Stimulated activated CD8-positive, alpha-beta memory T cell treated with anti-CD3 and anti-CD28 coated beads, Interleukin-15, amount 100 ng/mL, for 24 hours (primary cell): Measurements from ENCODE around the gene TMEM225B.
"Not testable (repeated sequence)": the region's sequence is repeated elsewhere in the genome, so short reads cannot be mapped to it uniquely, and the experiment has no call there.

Experiments
- DNase-seq: peaks from one replicate; pipeline ENCODE4 v3.0.0-alpha.2; 2020; ENCODE audit warnings: low read depth

Gene TMEM225B

DNA sequence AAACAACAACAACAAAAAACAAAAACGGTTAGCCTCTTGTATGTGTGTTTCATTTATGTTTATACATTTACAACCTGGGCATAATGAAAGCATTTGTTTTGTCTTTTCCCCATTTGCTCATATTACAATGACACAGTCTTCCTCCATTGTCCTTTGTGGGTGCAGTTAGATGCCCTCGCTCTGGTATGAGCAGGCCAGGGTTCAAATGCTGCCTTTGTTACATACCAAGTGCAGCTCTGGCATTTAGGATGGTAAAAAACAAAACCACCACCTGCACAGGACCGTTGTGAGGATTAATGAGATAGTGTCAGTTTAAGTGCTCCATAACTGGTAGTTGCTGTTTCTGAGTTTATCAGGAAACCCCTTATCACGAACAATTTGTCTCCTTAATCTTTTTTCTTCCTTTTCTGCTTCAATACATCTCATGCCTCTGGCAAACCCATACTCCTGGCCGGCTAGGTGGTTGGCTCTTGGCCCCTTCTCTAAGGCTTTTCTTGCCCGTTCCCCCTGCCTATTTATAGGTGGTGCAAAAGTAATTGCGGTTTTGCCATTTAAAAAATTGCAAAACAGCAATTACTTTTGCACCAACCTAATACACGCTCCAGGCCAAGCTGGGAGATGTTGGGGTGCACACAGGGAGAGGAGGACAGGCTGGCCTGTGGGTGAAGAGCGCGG, 18.6 kb upstream of the TMEM225B start:
- DNase-seq, result no peak

DNA sequence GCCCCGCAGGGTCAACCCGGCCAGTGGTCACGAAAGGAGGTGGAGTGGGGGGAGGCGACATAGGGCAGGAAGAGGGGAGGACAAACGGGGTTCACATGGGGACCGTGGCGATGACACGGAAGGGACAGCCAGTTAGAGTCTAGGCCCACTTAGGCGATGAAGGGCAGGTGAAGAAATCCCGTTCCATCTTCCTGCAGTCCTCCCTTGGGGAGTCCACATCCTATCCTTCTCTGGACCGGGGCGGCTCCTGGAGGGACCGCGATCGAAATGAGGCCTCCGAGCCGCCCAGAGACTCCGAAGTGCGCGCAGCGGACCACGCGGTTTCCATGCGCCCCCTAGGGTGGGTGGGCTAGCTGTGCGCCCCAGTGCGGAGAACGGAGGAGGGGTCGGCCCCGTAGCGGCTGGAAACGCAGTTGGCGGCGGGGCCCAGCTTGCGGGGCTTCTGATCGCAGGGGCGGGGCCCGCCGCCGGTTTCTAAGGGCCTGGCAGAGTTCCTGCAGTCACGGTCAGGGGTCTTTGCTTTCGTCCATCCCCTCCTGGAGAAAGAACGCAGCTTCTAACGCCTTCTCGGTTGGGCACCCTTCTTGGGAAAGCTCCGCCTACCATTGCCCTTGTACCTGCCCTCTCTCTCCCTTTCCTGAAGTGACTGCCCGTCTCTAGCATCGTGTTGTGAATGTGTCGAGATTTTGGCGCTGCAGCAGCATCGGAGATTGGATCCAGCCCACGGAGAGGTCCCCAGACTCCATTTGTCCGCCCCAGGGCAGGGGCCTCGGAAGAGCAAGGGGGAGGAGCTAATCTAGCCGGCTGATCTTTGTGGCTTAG, 17.9 kb upstream of the TMEM225B start:
- no peak for DNase-seq

DNA sequence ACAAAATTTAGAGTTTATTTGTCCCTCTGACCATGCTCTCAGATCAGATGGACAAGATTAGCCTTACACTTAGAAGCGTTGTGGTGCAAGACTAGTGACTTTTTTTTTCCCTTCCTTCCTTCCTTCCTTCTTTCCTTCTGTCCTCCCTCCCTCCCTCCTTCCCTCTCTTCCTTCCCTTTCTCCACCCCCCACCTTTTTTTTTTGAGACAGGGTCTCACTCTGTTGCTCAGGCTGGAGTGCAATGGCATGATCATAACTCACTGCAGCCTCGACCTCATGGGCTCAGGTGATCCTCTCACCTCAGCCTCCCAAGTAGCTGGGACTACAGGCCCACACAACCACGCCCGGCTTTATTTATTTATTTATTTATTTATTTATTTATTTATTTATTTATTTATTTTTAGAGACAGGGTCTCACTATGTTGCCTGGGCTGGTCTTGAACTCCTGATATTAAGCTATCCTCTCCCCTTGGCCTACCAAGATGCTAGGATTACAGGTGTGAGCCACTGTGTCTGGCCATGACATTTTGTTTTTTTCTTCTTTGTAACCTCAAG, 17.2 kb upstream of the TMEM225B start:
- DNase-seq, result not testable (repeated sequence)

DNA sequence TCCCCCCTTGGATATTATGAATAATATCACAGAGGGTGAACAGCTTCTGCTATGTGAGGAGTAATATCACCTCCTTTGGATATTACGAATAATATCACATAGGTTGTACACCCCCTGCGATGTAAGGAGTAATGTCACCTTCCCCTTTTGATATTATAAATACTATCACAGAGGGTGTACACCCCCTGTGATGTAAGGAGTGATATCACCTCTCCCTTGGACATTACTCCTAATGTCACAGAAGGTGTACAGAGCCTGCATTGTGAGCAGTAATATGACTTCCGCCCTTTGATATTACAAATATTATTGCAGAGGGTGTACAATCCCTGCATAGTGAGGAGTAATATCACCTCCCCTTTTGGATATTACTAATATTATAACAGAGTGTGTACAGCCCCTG, 9.2 kb upstream of the TMEM225B start:
- no peak for DNase-seq

DNA sequence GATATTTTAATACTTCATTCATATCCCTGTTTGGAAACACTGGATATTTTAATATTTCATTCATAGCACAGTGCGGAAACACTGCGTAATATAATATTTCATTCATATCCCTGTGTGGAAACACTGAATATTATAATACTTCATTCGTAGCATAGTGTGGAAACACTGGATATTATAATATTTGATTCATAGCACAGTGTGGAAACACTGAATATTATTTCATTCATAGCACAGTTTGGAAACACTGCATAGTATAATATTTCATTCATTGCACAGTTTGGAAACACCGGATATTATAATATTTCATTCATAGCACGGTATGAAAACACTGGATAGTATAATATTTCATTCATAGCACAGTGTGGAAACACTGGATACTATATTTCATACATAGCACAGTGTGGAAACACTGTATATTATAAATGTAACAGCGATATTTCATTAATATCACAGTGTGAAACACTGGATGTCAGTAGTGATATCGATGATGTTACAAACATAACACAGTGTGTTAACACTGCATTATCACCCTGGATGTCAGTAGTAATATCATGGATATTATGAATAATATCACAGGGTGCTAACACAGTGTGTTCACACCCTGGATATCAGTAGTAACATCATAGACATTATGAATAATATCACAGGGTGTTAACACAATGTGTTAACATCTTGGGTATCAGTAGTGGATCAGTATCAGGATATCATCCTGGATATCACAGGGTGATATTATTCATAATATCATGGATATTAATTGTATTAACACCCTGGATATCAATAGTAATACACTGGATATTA, 2.9 kb upstream of the TMEM225B start:
- no peak for DNase-seq

DNA sequence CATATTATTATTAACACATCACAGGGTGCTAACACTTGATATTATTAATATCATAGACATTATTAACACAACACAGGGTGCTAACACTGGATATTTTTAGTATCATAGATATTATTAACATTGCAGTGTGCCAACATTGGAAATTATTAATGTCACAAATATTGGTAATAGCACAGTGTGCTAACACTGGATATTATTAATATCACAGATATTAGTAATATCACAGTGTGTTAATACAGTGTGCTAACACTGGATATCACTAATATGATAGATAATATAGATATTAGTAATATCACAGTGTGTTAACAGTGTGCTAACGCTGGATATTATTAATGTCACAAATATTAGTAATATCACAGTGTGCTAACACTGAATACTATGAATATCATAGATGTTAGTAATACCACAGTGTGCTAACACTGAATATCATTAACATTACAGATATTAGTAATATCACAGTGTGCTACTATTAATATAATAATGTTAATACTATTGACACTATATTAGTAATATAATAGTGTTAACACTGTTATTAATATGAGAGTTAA, 1.6 kb upstream of the TMEM225B start:
- DNase-seq, result no peak

DNA sequence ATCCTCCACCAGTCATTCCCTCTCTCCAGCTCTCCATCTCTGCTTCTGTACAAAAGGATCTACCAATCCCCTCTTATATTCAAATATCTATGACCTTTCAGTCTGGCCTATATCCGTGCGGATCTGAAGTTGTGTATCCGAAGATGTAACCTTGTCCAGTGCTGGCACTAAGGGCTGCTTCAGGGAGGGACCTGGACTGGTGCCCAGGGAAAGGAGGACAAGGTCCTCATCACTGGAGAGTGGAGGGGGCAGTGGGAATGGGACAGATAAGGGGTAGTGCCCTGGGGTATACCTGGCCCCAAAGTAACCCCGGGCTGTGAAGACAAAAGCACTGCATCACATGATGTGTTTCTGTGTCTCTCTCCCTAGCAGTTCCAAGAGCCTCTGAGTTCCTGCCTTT, 1.8 kb downstream of the TMEM225B start:
- no peak for DNase-seq

DNA sequence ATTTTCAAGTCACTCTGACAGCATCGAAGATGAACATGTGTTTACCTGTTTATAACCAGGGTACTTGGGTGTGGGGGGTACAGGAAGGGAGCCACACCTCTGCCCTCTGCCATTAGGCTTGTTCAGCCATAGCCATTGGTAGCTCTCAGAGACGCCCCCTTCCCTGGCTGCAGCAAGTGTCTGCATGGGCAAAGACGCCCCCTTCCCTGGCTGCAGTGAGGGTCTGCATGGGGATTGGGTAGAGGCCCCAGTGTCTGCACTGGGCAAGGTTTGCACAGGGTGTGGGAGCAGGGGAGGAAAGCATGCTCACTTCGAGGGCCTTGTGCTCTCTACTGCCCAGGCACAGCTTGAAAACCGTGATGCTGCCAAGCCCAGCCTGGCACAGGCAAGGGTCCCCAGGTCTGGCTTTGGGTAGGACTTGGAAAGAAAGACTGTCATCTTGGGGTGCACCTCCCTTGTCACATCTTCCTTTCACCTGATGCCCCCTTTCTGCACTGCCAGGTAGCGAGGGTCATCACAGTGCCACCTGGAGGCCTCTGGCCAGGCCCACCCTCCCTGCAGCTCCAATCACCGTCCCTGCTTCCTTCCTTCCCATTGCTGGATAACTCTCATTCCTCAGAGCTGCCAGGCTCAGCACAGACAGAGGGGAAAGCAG, 3.7 kb downstream of the TMEM225B start:
- no peak for DNase-seq

DNA sequence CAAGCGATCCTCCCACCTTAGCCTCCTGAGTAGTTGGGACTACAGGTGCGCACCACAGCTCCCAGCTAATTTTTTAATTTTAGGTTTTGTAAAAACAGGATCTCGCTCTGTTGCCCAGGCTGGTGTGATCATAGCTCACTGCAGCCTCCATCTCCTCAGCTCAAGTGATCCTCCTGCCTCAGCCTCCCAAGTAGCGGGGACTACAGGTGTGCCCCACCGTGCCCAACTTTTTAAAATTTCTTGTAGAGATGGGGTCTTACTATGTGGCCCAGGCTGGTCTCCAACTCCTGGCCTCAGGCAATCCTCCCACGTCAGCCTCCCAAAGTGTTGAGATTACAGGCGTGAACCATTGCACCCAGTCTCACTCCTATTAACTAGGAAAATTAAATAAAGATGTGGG, 7.5 kb downstream of the TMEM225B start:
- no peak for DNase-seq

DNA sequence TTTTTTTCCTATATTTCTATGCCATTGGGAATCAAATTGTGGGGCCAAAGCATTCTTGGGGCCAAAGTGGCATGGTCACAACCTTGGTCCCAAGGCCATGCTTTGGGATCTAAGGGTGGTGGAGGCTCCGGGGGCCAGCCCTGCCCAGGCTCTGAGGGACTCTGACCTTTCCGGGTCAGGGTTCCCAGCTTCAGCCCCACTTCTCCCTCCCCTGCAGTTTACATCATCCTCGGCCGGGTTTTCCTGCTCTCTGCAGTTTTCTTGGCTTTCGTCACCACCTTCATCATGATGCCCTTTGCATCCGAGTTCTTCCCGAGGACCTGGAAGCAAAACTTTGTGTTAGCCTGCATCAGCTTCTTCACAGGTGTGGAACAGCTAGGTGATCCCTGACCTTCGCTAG, 8.5 kb downstream of the TMEM225B start:
- no peak for DNase-seq

DNA sequence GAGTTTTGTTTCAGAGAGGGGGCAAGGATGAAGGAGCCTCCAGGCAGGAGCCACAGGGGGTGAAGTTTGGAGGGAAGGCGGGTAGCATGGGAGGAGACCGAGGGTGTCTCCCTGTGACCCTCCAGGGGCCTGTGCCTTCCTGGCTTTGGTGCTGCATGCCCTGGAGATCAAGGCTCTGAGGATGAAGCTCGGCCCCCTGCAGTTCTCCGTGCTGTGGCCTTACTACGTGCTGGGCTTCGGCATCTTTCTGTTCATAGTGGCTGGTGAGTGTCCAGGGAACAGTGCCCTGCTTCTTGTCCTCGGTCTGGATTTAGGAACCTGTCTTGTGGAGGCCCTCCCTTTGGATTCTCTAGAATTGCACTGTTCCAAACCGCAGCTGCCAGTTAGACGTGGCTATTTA, 9.5 kb downstream of the TMEM225B start:
- no peak for DNase-seq

DNA sequence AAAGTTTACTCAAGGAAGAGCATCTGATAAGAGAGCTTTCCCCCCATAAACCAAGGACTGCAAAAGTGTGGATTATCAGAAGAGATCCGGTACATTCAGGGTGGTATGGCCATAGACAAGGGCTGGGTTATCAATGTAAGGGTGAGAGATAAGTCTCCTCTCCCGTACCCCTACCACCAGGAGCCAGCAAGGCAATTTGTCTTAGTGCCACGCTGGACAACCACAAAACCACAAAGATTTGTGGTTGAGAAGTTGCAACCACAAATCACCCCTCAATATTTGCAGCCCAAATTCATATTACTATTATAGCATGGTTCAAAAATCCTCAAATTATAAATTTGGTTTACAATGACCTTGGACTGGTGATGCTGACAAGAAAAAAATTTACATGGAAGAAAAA, 16.4 kb downstream of the TMEM225B start:
- no peak for DNase-seq

DNA sequence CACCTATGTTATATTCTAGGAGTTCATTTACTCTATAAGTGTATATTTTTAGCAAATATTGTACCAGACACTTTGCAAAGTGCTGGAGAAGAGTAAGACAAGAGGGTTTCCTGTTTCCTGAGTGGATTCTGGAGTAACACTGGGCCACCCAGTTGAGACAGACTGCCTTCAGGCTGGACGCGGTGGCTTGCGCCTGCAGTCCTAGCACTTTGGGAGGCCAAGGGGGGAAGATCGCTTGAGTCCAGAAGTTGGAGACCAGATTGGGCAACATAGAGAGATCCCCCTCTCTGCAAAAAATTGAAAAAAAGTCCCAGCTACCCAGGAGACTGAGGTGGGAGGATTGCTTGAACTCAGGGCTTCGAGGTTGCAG, 17.9 kb downstream of the TMEM225B start:
- no peak for DNase-seq

DNA sequence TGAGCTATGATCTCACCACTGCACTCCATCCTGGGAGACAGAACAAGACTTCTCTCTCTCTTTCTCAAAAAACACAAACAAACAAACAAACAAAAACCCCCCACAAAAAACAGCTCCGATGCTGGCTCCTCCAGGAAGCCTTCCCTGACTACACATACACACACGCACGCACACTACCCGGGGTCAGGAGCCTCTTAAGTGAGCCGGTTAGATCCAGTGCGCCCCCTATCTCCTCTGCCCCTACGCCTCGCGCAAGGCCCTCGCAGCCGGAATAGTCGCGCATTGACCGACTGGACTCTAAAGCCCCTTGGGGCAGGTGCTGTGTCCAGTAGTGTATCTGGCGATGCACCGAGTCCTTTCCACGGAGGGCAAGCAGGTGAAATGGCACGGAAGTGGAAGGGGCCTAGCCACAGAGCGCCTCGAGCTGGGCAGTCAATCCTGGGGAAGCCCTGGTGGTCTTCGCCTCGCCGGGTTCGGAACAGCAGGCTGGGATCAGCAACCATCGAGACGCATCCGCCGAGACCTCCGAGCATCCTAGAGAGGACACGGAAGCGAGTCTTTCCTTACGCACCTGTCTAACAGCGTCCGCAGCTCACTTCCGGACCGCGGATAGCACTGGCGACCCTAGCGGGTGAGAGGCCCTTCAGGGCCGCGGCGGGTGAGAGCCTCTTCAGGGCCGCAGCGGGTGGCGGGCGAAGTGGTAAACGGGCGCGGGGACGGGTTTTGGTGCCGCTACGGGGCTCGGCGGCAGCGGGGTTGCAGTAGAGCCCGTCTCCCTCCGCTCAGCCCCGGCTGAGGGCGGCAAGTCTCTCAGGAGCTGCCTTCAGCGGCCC, 18.5 kb downstream of the TMEM225B start, which contains the start of gene ZSCAN25:
Gene ZSCAN25, plus strand, starts transcription at position 588 of the 833 bp plus-strand sequence. CDS start 2,661 bp downstream, outside the sequence.
- DNase-seq, result peak; percentile 65

DNA sequence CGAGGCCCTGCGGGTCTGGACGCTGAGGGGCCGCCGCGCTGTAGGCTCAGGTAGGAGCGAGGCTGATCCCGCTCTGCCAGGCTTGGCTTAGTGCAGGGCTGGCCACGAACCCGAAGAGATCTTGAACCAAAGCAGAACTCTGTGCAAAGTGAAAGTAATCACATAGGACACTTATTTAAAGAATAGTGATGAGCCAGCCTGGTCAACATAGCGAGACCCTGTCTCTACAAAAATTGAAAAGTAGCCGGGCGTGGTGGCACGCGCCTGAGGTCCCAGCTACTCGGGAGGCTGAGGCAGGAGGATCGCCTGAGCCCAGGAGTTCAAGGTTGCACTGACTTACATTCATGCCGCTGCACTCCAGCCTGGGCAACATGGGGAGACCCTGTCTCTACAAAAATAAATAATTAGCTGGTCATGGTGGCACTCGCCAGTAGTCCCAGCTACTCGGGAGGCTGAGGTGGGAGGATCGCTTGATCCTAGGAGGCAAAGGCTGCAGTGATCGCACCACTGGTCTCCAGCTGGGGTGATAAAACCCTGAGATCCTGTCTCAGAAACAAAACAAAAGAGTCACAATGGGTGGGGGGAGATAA, 19.2 kb downstream of the TMEM225B start:
- DNase-seq, result no peak

DNA sequence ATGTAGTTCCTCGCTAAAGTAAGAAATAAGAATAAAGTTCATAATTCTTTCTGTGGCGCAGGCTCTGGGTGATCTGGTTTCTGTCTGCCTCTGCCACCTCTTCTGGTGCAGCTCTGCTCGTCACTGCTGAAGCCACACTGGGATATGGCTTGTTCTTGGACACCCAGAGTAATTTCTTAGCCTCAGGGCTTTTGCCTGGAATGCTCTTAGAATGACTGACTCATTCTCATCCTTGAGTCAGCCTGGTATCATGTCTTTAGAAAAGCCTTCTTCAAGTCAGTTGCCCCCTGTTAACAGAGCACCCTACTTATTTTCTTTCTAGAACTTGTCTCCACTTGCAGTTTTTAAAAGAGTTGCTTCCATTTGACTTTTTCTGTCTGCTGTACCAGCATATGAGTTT, 20.7 kb downstream of the TMEM225B start:
- no peak for DNase-seq

DNA sequence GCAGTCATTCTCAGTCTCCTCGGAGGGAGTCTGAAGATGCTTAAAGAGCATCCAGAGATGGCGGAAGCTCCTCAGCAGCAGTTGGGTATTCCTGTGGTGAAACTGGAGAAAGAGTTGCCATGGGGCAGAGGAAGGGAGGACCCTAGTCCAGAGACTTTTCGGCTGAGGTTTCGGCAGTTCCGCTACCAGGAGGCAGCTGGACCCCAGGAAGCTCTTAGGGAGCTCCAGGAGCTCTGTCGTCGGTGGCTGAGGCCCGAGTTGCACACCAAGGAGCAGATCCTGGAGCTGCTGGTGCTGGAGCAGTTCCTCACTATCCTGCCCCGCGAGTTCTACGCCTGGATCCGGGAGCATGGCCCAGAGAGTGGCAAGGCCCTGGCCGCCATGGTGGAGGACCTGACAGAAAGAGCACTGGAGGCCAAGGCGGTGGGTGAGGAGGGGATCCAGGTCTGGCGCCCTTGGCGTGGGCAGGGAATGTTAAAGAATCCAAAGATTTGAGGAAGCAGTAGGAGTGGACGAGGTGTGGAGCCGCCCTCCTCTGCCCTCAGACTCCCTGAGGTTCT, 21.6 kb downstream of the TMEM225B start:
- DNase-seq, result no peak

DNA sequence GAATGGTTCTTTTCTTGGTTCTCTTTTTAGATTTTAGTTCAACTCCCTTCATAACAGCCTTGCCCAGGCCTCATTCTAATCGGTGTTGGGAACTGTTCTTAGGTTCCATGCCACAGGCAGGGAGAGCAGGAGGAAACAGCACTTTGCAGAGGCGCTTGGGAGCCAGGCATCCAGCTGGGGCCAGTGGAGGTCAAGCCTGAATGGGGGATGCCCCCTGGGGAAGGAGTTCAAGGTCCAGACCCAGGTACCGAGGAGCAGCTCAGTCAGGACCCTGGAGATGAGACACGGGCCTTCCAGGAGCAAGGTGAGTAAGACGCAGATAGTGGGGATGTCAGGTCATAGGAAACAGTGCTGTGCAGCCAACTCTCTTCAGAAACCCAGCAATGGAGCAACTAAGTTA, 23.2 kb downstream of the TMEM225B start:
- DNase-seq, result no peak

DNA sequence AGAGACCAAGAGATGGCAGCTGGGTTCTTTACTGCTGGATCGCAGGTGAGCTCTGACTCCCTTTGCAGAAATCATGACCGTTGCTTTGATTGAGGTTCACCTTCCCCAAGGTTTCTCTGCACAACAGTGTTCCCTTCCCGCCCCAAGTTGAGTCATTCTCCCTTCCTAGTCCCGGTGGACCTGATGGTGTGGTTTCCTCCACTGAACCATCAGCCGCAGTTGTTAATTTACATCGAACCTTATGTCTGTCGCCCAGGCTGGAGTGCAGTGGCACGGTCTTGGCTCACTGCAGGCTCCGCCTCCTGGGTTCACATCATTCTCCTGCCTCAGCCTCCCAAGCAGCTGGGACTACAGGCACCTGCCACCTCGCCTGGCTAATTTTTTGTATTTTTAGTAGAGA, 24.5 kb downstream of the TMEM225B start:
- no peak for DNase-seq

DNA sequence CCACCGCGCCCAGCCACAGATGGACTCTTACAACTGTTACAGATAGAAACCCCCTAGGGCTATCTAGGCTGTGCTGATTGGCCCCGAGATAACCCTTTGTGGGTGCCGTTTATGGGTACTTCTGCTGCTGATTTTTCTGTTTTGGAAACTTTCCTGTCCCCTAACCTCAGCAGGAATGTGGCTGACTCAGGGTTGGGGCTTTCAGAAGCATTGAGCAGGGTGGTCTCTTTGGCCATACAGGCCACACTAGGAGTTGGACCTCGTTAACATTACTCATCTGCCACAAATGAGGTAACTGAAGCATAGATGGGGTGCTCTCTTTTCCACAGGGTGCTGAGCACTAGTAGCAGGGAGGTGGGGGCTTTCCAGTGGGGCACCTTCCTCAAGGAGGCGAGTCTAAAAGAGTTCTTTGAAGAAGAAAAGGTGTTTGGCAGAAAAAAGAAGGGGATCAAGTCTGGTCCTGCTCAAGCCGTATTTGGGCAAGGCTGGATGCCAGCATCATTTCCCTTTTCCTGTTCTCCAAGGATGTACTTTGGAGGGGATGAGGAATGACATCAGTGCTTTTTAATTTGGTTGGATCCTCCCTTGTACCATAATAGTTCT, 25.1 kb downstream of the TMEM225B start:
- DNase-seq, result no peak
